HG02870 (cell line): ENCODE measurements around the gene TAGLN2.

Experiments
- ATAC-seq: cut with Tn5 transposase; IDR thresholded peaks from one replicate; pipeline ENCODE4 v1.9.1; 2021; ENCODE audit warnings: mild to moderate bottlenecking, moderate library complexity; ENCODE audit not compliant: unreplicated experiment

Gene TAGLN2

DNA sequence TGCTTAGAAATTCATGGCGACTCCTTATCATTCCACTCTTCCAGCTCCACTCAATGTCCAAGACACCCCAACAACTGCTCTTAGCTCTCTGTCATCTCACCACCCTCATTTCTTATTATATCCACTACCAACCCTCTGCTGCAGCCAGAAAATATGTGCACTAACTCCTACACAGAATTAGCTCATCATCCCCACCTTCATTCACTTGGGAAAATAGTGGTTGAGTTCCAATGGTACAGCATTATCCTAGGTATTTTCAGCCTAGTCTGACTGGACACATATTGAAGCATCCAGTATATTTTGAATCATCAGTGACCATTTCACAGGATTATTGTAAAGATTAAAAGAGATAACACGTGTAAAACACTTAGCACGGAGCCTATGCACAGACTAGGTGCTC is 46.2 kb downstream of the TAGLN2 start:
- ATAC-seq, result no peak

DNA sequence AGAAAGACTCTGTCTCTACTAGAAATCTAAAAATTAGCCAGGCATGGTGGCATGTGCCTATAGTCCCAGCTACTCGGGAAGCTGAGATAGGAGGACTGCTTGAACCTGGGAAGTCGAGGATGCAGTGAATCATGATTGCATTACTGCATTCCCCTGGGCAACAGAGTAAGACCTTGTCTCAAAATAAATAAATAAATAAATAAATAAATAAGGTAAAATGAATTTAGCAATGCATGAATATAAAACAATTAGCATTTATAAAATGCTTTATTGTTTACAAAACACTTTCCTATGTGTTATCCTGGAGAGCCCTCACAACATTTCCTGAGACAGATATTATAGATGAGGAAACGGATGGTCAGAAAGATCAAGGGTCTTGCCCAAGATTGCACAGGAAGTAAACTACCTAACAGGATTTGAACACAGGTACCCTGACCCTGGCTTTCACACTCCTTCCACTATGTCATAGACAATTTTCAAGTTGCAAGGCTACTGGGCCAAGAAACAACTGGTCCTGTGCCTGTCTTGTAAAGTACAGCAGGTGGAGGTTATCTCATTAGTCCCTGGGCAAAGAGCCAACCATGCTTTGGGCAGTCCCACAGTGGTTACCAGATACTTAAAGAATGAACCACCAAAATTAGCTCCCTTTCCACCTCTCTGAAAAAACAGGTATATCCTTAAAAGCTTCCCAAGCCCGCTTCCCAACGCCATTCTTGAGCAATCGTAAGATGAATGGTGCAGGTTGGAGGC is 47.4 kb downstream of the TAGLN2 start:
- ATAC-seq, result no peak

DNA sequence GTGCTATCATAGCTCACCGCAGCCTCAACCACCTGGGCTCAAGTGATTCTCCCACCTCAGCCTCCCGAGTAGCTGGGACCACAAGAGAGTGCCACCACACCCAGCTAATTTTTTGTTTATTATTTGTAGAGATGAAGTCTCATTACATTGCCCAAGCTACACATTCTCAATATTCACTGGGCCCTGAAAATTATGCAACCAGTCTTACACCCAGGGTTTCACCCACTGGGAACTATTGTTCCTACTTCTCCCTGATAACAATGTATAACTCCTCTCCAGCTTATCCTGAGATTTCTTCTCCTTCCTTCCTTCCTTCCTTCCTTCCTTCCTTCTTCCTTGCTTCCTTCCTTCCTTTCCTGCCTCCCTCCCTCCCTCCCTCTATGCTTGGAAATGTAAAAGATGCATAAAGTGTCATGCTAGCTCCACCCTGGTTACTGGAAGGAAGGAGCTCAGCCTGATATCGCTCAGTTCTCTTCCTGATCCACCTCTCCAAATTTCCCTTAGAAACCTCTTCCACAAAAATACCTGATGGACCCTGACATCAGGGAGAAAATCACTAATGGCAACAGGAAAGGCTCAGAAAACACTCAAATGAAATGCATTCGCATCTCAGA is 51.7 kb downstream of the TAGLN2 start:
- no peak for ATAC-seq

DNA sequence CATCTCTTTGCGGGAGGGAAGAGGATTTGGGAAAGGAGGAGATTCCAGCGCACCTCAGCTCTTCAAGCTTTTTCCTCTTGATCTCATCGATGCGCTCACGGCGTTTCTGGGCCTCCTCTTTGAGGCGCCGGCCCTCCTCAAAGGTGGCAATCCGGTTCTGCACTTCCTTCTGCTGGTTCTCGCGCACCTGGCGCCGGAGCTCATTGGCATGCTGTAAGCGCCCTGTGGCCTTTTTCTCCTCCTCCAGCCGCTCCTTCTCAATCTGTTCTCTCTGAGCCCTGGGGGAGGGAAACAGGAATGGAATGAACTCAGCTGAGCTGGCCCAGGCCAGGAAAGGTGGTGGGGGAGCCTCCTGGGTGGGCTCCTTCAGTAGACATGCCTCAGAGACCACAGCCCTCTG is 52.4 kb downstream of the TAGLN2 start:
- ATAC-seq, result no peak

DNA sequence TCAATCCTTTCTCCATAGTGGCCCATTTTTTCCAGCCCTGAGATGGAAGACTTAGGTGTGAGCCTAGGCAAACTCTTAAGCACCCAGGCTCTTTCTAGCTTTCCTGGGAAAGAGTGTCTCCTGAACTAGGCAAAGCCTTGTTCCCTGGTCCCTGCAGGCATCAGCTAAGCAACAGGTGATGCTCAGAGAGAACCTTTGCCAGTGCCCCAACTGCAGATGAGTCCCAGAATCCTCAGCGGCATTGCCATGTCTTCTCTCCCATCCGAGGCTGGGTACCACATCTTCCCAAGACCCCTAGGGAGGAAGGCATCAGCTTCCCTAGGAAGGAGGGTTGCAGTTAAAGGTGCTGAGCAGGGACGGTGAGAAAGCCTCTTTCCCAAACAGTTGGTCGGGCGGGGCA is 54.6 kb downstream of the TAGLN2 start:
- ATAC-seq, result no peak

DNA sequence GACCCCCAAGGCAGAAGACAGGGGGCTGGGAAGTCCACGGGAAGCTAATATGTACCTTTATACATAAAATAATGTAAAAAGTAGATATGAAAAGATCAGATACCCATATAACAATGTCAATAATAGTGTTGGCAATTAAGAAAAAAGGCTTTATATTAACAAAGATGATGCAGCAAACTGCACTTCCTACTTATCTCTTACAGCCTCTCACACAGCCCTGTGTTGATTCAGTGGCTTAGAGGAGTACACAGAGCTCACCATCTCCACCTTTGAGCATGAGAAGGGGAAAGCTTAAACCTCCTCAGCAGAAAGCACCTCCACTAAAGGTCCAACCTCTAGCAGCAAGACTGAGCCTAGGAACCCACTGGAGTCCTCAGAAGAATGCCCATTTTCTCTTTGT is 55.7 kb downstream of the TAGLN2 start:
- no peak for ATAC-seq

DNA sequence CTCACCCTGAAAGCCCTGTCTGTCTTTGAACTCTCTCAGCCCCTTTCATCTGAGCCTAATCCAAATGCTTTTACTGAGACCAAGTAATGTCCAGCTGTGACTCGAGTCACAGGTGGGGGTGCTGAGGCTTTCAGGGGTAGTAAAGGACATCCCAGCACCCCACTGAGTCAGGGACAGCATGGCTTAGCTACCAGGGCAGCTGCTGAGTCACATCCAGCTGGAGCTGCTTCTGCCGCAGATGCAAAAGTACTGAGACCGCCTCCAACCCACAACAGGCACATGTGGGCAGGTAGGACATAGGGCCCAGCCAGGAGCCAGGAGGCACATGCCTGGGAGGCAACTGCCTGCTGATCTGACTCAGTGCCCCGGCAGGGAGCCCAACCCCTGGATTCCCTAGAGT is 56.1 kb downstream of the TAGLN2 start:
- ATAC-seq, result no peak

DNA sequence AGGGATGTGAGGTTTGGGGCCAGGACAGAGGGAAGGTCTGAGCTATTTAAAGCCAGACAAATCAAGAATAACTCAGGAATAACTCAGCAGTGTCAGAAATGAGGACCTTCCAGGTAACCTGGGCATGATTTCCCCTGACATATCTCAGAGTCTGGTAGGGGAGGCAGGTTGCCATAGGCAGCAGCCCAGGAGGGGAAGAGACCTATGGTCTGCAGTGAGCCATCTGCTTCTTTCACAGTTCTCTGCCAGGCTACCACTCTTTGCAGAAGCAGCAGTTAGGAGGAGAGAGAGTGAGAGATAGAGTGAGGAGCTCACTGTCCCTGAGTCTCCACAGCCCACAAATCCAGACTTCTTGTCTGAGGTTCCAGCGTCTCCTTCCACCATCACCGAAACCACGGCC is 56.5 kb downstream of the TAGLN2 start:
- ATAC-seq, result no peak
